Iris pigment epithelial cell (primary cell): ENCODE data around the gene NRIP1.

Experiments
- DNase-seq: peaks from one replicate; pipeline ENCODE4 v3.0.0-alpha.2; 2011; ENCODE audit warnings: low read depth

NRIP1 gene

GRCh38 chr21:15006594-15007230, 58.1 kb downstream of the NRIP1 start:
- DNase-seq, result no peak

- DNase-seq, result peak; percentile 42
These were observed 59.4 kb downstream of the NRIP1 start for GRCh38 chr21:15005391-15005790.

GRCh38 chr21:15004721-15005370, 60.0 kb downstream of the NRIP1 start:
- DNase-seq, result peak; percentile 67

- DNase-seq, result no peak
These were observed 61.2 kb downstream of the NRIP1 start for GRCh38 chr21:15003463-15004135.

GRCh38 chr21:15001857-15002606, 62.8 kb downstream of the NRIP1 start:
- DNase-seq, result peak; percentile 32

- no peak for DNase-seq
These were observed 63.7 kb downstream of the NRIP1 start for GRCh38 chr21:15001113-15001512.

GRCh38 chr21:15000081-15000480, 64.7 kb downstream of the NRIP1 start:
- peak; percentile 87 for DNase-seq

GRCh38 chr21:14998784-14999183, 66.0 kb downstream of the NRIP1 start:
- DNase-seq, result no peak

GRCh38 chr21:14998336-14998735, 66.5 kb downstream of the NRIP1 start:
- no peak for DNase-seq

- peak; percentile 80 for DNase-seq
These were observed 68.9 kb downstream of the NRIP1 start for GRCh38 chr21:14995695-14996490.

- DNase-seq, result no peak
These were observed 69.6 kb downstream of the NRIP1 start for GRCh38 chr21:14995226-14995625.

GRCh38 chr21:14993115-14993514, 71.7 kb downstream of the NRIP1 start:
- DNase-seq, result no peak

- DNase-seq, result peak; percentile 71
These were observed 72.8 kb downstream of the NRIP1 start for GRCh38 chr21:14991957-14992356.

GRCh38 chr21:14989359-14989758, 75.4 kb downstream of the NRIP1 start:
- peak; percentile 56 for DNase-seq

GRCh38 chr21:14988760-14989159, 76.0 kb downstream of the NRIP1 start:
- no peak for DNase-seq

- no peak for DNase-seq
These were observed 77.2 kb downstream of the NRIP1 start for GRCh38 chr21:14987370-14988170.

GRCh38 chr21:14985306-14985705, 79.5 kb downstream of the NRIP1 start:
- no peak for DNase-seq

GRCh38 chr21:14982336-14982735, 82.5 kb downstream of the NRIP1 start:
- DNase-seq, result no peak

GRCh38 chr21:14981246-14981645, 83.6 kb downstream of the NRIP1 start:
- DNase-seq, result no peak

GRCh38 chr21:14979264-14979663, 85.5 kb downstream of the NRIP1 start:
- no peak for DNase-seq

GRCh38 chr21:14977814-14978213, 87.0 kb downstream of the NRIP1 start:
- no peak for DNase-seq
